ENCODE results near the gene DNM2. TPM values are rescaled to one million over a fixed set of nuclear protein-coding genes. Genes with fewer than 3 reads are reported as not detected.
A peak's percentile ranks its signal among the peaks of the same experiment; 100 is the strongest.

The DNM2 gene
- polyA plus RNA-seq, 1 donor, result 131 TPM

DNA sequence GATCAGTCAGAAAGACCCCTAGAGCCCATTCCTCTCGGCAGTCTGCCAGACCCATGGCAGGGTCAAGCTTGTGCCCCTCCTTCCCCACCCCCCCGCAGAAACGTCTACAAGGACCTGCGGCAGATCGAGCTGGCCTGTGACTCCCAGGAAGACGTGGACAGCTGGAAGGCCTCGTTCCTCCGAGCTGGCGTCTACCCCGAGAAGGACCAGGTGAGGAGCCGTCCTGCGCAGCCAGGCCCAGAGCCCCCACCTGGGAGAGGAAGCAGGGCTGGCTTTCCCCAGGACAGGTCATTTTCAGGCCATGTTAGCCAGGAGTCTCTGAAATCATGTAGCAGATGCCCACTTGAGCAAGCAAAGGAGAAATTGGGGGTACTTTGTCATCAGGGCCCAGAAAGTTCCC, 105.8 kb downstream of the DNM2 start:
- Histone ChIP-seq H3K4me1 (ENCODE audit: control insufficient read depth, insufficient read depth, low read length) (no peaks in the 10 kb centered on the region), H3K27me3 (ENCODE audit: control insufficient read depth, insufficient read depth, low read length) (no peaks in the 10 kb centered on the region), H3K4me3 (ENCODE audit: low read length) (no peak overlapping the region), H3K27ac (ENCODE audit: low read length) (no peak overlapping the region), H3K36me3 (ENCODE audit: control insufficient read depth, insufficient read depth, low read length) (peaks cover 66% of the 10 kb centered on the region), H3K9me3 (ENCODE audit: control insufficient read depth, low read depth, low read length) (no peaks in the 10 kb centered on the region)
- WGBS (ENCODE audit: insufficient coverage, low lambda C conversion rate), result no CpG with 5 or more reads among the region's 12 CpGs
- no peak for DNase-seq

DNA sequence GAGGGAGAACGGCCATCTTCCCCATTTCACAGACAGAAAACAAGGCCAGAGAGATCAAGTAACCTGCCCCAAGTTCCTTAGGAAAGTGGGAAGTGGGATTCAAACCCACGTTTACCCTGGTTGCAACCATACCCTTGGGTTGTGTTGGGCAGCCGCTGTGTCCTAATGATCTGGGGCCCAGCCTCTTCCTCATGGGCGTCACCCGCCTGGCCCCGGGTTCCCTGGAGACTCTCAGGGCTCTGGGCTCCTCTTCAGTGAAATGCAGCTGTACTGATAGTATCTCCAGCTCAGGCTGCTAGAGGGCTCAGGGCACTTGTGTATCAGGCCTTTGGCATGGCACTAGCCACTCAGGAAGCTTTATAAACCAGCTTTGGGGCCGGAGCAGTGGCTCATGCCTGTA, 108.4 kb downstream of the DNM2 start:
- H3K27ac ChIP-seq (ENCODE audit: low read length), result no peak overlapping the region
- no peaks in the 10 kb centered on the region for H3K27me3 ChIP-seq (ENCODE audit: control insufficient read depth, insufficient read depth, low read length)
- H3K4me1 ChIP-seq (ENCODE audit: control insufficient read depth, insufficient read depth, low read length), result no peaks in the 10 kb centered on the region
- DNase-seq, result no peak
- no peak overlapping the region for H3K4me3 ChIP-seq (ENCODE audit: low read length)
- no peaks in the 10 kb centered on the region for H3K9me3 ChIP-seq (ENCODE audit: control insufficient read depth, low read depth, low read length)
- peaks cover 69% of the 10 kb centered on the region for H3K36me3 ChIP-seq (ENCODE audit: control insufficient read depth, insufficient read depth, low read length)
- no CpG with 5 or more reads among the region's 7 CpGs for WGBS (ENCODE audit: insufficient coverage, low lambda C conversion rate)

DNA sequence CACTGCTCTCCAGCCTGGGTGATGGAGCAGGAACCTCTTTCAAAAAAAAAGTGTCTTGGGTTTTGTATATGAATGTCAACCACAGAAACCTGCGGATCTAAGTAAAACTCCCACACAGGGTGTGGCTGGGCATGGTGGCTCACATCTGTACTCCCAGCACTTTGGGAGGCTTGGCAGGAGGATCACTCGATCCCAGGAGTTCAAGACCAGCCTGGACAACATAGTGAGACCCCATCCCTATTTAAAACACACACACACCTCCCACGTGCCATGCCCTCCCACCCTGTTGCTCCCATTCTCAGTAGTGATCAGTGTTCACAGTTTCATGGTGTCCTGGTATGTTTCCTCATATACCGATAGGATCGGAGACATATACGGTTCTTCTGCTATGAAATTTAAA, 109.0 kb downstream of the DNM2 start:
- no peak for DNase-seq
- H3K36me3 ChIP-seq (ENCODE audit: control insufficient read depth, insufficient read depth, low read length), result peaks cover 68% of the 10 kb centered on the region
- 80% methylated on average over 1 of the region's 6 CpGs for WGBS (ENCODE audit: insufficient coverage, low lambda C conversion rate)
- no peaks in the 10 kb centered on the region for H3K27me3 ChIP-seq (ENCODE audit: control insufficient read depth, insufficient read depth, low read length)
- no peak overlapping the region for H3K27ac ChIP-seq (ENCODE audit: low read length)
- H3K4me3 ChIP-seq (ENCODE audit: low read length), result no peak overlapping the region
- no peaks in the 10 kb centered on the region for H3K4me1 ChIP-seq (ENCODE audit: control insufficient read depth, insufficient read depth, low read length)
- H3K9me3 ChIP-seq (ENCODE audit: control insufficient read depth, low read depth, low read length), result no peaks in the 10 kb centered on the region

DNA sequence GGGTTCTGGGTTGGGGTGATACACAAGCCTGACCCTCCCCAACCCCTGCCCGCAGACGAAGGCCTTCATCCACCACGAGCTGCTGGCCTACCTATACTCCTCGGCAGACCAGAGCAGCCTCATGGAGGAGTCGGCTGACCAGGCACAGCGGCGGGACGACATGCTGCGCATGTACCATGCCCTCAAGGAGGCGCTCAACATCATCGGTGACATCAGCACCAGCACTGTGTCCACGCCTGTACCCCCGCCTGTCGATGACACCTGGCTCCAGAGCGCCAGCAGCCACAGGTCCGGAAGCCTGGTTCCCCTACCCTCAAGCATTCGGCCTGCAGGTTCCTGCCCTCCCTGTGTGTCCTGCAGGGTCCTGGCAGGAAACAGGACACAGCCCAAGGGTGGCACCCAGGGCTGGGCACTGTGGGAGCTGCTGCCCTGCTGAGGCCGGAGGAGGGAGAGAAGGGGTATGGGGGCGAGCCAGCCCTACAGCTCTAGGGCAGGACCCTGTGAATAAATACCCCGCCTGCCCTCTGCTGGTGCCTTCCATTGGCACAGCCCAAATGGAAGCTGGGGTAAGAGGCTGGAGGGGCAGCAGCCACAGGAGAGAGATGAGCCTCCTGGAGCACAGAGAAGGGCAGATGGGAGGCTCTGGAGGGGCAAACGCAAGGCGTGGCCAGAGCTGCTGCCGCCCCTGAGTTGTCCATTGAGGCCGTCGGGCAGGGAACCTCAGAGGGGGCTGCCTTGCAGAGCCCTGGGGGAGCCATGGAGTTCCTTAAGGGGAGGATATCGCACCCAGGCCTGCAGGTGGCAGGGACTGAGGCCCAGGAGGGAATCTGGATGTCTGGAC, 111.3 kb downstream of the DNM2 start:
- DNase-seq, result peak in 1 of 2 donors; percentile 1

DNA sequence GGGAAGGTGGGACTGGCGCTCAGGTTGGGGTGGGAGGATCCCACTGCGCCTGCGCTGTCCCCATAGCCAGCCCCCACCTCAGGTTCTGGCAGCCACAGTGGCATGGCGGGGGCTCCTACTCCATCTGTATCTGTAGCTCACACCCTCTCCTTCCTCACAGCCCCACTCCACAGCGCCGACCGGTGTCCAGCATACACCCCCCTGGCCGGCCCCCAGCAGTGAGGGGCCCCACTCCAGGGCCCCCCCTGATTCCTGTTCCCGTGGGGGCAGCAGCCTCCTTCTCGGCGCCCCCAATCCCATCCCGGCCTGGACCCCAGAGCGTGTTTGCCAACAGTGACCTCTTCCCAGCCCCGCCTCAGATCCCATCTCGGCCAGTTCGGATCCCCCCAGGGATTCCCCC, 112.1 kb downstream of the DNM2 start:
- H3K4me1 ChIP-seq (ENCODE audit: control insufficient read depth, insufficient read depth, low read length), result no peaks in the 10 kb centered on the region
- no peak overlapping the region for H3K27ac ChIP-seq (ENCODE audit: low read length)
- H3K4me3 ChIP-seq (ENCODE audit: low read length), result no peak overlapping the region
- peaks cover 71% of the 10 kb centered on the region for H3K36me3 ChIP-seq (ENCODE audit: control insufficient read depth, insufficient read depth, low read length)
- no peaks in the 10 kb centered on the region for H3K9me3 ChIP-seq (ENCODE audit: control insufficient read depth, low read depth, low read length)
- H3K27me3 ChIP-seq (ENCODE audit: control insufficient read depth, insufficient read depth, low read length), result no peaks in the 10 kb centered on the region
- no peak for DNase-seq
- WGBS (ENCODE audit: insufficient coverage, low lambda C conversion rate), result no CpG with 5 or more reads among the region's 16 CpGs

More for the DNA sequence above, 111.3 kb downstream of the DNM2 start:
- no peak overlapping the region for H3K4me3 ChIP-seq (ENCODE audit: low read length)
- peaks cover 78% of the 10 kb centered on the region for H3K36me3 ChIP-seq (ENCODE audit: control insufficient read depth, insufficient read depth, low read length)
- H3K27ac ChIP-seq (ENCODE audit: low read length), result no peak overlapping the region
- no peaks in the 10 kb centered on the region for H3K4me1 ChIP-seq (ENCODE audit: control insufficient read depth, insufficient read depth, low read length)
- H3K9me3 ChIP-seq (ENCODE audit: control insufficient read depth, low read depth, low read length), result no peaks in the 10 kb centered on the region
- WGBS (ENCODE audit: insufficient coverage, low lambda C conversion rate), result no CpG with 5 or more reads among the region's 26 CpGs
- no peaks in the 10 kb centered on the region for H3K27me3 ChIP-seq (ENCODE audit: control insufficient read depth, insufficient read depth, low read length)

DNA sequence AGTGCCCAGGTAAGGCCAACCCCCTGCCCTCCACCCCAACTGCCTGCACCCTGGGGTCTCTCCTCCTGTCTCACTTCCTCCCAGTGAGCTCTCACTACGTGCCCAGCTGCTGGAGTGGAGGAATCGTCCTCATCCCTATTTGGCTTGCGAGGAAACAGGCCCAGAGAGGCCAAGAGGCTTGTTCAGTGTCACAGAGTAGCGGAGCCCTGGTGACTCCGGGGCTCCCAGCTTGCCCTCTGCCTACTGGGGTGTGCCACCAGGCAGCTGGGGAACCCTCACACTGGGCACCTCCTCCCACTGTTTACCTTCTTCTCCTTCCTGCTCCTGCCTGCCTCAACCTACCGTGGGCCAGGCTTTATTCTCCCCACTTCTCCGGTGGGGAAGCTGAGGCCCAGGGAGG, 112.5 kb downstream of the DNM2 start:
- no peaks in the 10 kb centered on the region for H3K4me1 ChIP-seq (ENCODE audit: control insufficient read depth, insufficient read depth, low read length)
- no peaks in the 10 kb centered on the region for H3K27me3 ChIP-seq (ENCODE audit: control insufficient read depth, insufficient read depth, low read length)
- no peak for DNase-seq
- WGBS (ENCODE audit: insufficient coverage, low lambda C conversion rate), result no CpG with 5 or more reads among the region's 7 CpGs
- H3K4me3 ChIP-seq (ENCODE audit: low read length), result no peak overlapping the region
- H3K27ac ChIP-seq (ENCODE audit: low read length), result no peak overlapping the region
- no peaks in the 10 kb centered on the region for H3K9me3 ChIP-seq (ENCODE audit: control insufficient read depth, low read depth, low read length)
- peaks cover 67% of the 10 kb centered on the region for H3K36me3 ChIP-seq (ENCODE audit: control insufficient read depth, insufficient read depth, low read length)

DNA sequence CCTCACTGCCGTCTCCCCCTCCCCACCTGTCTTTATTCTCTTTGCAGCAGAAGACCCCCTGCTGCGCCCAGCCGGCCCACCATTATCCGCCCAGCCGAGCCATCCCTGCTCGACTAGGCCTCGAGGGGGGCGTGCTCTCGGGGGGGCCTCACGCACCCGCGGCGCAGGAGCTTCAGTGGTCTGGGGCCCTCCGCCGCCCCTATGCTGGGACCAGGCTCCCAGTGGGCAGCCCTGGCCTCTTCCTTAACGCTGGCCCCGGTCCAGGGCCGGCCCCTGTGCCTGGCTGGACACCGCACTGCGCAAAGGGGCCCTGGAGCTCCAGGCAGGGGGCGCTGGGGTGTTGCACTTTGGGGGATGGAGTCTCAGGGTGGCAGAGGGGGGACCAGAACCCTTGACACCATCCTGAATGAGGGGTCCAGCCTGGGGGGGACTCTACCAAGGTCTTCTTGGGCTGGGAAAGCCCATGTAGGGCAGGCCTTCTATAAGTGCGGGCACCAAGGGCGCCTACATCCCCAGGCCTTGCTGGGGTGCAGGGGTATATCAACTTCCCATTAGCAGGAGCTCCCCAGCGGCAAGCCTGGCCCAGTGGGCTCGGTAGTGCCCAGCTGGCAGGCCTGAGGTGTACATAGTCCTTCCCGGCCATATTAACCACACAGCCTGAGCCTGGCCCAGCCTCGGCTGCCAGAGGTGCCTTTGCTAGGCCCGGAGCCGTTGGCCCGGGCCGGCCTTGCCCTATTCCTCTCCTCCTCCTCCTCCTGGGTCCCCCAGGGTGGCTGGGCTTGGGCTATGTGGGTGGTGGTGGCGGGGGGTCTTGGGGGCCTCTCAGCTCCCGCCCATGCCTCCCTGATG, 113.3 kb downstream of the DNM2 start:
- DNase-seq, result no peak
- H3K27me3 ChIP-seq (ENCODE audit: control insufficient read depth, insufficient read depth, low read length), result no peaks in the 10 kb centered on the region
- no peaks in the 10 kb centered on the region for H3K9me3 ChIP-seq (ENCODE audit: control insufficient read depth, low read depth, low read length)
- no peak overlapping the region for H3K4me3 ChIP-seq (ENCODE audit: low read length)
- peaks cover under 1% of the 10 kb centered on the region for H3K4me1 ChIP-seq (ENCODE audit: control insufficient read depth, insufficient read depth, low read length)
- H3K27ac ChIP-seq (ENCODE audit: low read length), result no peak overlapping the region
- peaks cover 60% of the 10 kb centered on the region for H3K36me3 ChIP-seq (ENCODE audit: control insufficient read depth, insufficient read depth, low read length)
- no CpG with 5 or more reads among the region's 33 CpGs for WGBS (ENCODE audit: insufficient coverage, low lambda C conversion rate)

DNA sequence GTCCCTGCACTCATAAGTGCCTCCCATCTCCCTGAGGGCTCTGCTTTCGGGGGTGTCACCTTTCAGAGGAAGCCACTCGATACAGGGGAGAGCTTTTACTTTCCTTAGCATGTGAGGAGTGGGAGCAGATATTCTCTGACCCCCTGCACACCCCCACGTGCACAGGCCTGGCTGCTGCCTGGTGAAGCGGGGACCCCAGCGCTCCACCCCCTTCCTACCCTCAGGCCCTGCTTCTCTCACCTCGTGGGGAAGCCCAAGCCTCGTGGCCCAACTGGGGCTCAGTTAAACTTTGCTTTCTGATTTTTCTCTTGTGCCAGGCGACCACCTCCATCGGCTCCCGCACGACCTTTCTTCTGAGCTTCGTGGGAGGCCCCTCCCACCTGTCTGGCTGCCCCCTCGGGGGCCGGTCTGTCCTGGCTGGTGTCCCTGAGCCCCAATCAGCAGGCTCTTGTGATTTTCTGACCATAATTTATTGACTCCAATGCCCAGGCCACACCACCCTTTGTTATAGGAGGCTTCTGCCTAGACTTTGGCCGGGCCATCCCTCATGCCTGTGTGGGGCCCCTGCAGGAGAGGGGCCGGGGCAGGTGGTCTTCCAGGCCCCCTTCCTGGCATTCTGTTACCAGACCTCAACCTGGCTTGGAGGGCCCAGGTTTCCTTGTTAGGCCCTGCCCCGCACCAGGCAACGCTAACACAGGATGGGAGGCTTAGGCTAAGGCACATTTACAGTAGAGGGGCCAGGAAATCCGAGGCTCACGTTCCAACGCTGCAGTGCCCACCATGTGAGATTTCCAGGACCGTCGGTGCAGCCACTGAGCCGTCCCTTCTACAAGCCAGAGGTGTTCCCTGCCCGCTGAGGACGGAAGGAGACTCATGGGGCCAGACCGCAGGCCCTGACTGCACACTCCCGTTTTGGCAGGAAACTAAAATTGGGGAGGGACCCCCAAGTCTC, 114.4 kb downstream of the DNM2 start:
- WGBS (ENCODE audit: insufficient coverage, low lambda C conversion rate), result no CpG with 5 or more reads among the region's 28 CpGs
- peaks cover 52% of the 10 kb centered on the region for H3K36me3 ChIP-seq (ENCODE audit: control insufficient read depth, insufficient read depth, low read length)
- peaks cover 9% of the 10 kb centered on the region for H3K4me1 ChIP-seq (ENCODE audit: control insufficient read depth, insufficient read depth, low read length)

DNA sequence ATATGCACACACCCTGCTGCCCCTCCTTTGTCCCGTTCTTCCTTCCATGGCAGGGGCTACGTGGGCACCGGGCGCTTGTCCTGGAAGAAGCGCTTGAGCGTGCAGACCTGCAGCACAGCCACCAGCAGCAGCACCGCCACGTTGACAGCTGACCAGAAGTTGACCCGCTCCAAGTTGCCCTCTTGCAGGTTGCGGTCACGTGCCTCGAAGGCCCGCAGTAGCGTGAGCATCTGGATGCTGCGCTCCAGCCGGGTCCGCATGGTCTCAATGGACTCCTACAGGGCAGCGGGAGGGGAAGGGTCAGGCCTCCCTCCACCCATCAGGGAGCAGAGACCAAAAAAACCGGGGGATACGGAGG, 115.0 kb downstream of the DNM2 start:
- no peak for DNase-seq
- peaks cover 52% of the 10 kb centered on the region for H3K36me3 ChIP-seq (ENCODE audit: control insufficient read depth, insufficient read depth, low read length)
- peaks cover 9% of the 10 kb centered on the region for H3K4me1 ChIP-seq (ENCODE audit: control insufficient read depth, insufficient read depth, low read length)
- peaks cover 6% of the 10 kb centered on the region for H3K9me3 ChIP-seq (ENCODE audit: control insufficient read depth, low read depth, low read length)
- no CpG with 5 or more reads among the region's 20 CpGs for WGBS (ENCODE audit: insufficient coverage, low lambda C conversion rate)
- H3K27ac ChIP-seq (ENCODE audit: low read length), result no peak overlapping the region
- no peaks in the 10 kb centered on the region for H3K27me3 ChIP-seq (ENCODE audit: control insufficient read depth, insufficient read depth, low read length)
- no peak overlapping the region for H3K4me3 ChIP-seq (ENCODE audit: low read length)

More for the DNA sequence above, 114.4 kb downstream of the DNM2 start:
- DNase-seq, result peak in 1 of 2 donors; percentile 1
- H3K27ac ChIP-seq (ENCODE audit: low read length), result no peak overlapping the region
- H3K27me3 ChIP-seq (ENCODE audit: control insufficient read depth, insufficient read depth, low read length), result no peaks in the 10 kb centered on the region
- H3K9me3 ChIP-seq (ENCODE audit: control insufficient read depth, low read depth, low read length), result peaks cover 6% of the 10 kb centered on the region
- no peak overlapping the region for H3K4me3 ChIP-seq (ENCODE audit: low read length)

Data from large intestine (tissue), 3 donors.